ENCODE results near the gene SMARCA2. TPM values are rescaled to one million over a fixed set of nuclear protein-coding genes. Genes with fewer than 3 reads are reported as not detected.

Gene SMARCA2
- total RNA-seq, 2 donors from 2014 or later, result 118 to 177 TPM

DNA sequence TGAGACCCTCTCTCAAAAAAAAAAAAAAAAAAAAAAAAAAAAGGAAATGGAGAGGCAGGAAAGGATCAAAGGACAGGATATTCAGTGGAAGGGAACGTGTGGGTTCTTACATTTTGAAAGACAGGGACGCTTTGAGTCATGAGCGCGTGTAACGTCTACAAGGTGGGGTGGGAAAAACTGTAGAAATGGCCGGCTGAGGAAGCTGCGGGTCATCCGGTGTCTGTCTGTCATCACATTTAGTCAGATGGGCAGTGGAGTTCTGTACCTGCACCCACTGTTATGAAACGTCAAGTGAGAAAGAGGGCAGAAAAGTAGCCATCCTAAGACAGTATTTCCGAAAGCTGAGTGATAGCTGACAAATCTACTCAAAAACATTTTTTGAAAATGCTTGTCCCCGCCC, 159.8 kb downstream of the SMARCA2 start:
- Histone ChIP-seq H3K4me3 (no peak overlapping the region), H3K9me3 (no peaks in the 10 kb centered on the region), H3K27me3 (replicated peaks; ENCODE audit: insufficient read depth) (no peaks in the 10 kb centered on the region), H3K36me3 (peaks cover 12% of the 10 kb centered on the region), H3K4me1 (ENCODE audit: control insufficient read depth in 1 of 2, low read depth in 2 of 2) (no peaks in the 10 kb centered on the region), H3K27ac (no peak overlapping the region)
- DNase-seq (ENCODE audit: low spot score) (no peak), ATAC-seq (ENCODE audit: insufficient number of reproducible peaks, low FRiP score, low read depth) (no peak)
- TF ChIP-seq, protein P1, sequence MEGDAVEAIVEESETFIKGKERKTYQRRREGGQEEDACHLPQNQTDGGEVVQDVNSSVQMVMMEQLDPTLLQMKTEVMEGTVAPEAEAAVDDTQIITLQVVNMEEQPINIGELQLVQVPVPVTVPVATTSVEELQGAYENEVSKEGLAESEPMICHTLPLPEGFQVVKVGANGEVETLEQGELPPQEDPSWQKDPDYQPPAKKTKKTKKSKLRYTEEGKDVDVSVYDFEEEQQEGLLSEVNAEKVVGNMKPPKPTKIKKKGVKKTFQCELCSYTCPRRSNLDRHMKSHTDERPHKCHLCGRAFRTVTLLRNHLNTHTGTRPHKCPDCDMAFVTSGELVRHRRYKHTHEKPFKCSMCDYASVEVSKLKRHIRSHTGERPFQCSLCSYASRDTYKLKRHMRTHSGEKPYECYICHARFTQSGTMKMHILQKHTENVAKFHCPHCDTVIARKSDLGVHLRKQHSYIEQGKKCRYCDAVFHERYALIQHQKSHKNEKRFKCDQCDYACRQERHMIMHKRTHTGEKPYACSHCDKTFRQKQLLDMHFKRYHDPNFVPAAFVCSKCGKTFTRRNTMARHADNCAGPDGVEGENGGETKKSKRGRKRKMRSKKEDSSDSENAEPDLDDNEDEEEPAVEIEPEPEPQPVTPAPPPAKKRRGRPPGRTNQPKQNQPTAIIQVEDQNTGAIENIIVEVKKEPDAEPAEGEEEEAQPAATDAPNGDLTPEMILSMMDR (IDR thresholded peaks at IDR 0.05), result no peak

DNA sequence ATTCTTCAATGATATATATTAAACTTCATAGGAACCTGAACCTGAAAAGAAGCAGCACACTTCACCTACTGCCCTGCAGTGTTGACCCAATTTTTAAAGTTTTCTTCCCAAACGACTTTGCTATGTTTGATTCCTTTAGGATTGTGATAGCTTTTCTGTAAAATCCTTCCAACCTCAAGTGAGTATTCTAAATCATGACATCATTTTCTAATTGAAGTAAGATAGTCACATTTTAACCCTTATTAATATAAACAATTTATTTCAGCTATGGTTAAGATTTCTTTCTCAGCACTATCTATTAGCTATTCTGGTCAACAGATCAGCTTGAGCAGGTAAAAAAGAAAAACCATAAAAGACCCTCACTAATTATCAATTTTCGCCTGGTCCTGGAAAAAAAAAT, 162.0 kb downstream of the SMARCA2 start:
- H3K36me3 ChIP-seq, result peaks cover 6% of the 10 kb centered on the region
- DNase-seq (ENCODE audit: low spot score) (no peak), ATAC-seq (ENCODE audit: insufficient number of reproducible peaks, low FRiP score, low read depth) (no peak)
- H3K27ac ChIP-seq, result no peak overlapping the region
- no peaks in the 10 kb centered on the region for H3K27me3 ChIP-seq (replicated peaks; ENCODE audit: insufficient read depth)
- TF ChIP-seq, protein P1 (IDR thresholded peaks at IDR 0.05), result no peak
- H3K9me3 ChIP-seq, result no peaks in the 10 kb centered on the region
- H3K4me1 ChIP-seq (ENCODE audit: control insufficient read depth in 1 of 2, low read depth in 2 of 2), result no peaks in the 10 kb centered on the region
- no peak overlapping the region for H3K4me3 ChIP-seq

DNA sequence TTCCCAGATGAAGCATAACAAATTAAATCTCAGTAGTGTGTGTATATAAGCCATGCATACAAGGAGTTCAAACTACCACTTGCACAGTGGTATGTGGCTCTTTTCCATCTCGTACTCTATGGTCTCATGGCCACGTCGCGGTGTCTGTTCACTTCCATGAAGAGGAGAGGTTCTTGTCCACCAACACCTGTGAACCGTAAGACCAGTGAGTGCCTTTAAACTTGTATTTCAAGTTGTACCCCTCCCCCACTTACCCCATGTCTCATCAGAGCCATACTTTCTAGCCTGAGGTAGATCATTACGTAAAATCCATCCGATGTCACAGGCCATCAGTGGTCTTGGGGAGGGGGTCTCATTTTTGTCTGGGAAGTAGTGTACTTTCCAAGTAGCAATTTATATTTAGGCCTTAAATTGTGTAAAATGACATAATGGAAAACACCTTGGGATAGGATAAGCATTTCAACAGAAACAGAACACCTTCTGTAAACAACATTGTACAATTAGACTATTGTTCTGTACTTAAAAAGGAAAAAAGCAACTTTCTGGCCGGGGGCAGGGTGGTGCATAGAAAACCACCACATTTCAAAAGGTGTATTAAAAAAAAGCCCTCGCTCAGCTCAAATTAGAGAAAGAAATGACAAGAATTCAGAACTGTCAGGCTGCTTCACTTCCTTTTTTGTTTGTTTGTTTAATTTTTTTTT, 163.0 kb downstream of the SMARCA2 start:
- no peak overlapping the region for H3K27ac ChIP-seq
- no peak for DNase-seq (ENCODE audit: low spot score)

DNA sequence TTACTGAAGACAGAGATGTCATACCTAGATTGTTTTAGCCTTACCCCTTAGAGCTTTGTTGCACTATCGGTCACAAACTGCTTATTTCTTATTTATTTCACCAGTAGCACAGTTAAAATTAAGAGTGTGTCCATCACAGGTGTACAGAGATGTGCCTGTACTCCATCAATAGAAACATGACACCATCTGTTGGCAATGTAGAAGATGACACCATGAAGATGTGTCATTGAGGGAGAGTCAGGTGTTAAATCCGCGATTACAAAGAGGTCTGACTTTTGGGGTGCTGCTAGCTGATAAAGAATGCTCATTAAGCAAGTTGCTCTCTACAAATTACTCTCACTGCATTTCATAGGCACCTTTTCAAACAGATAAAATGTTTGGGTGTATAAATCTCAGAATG, 164.4 kb downstream of the SMARCA2 start:
- ATAC-seq (ENCODE audit: insufficient number of reproducible peaks, low FRiP score, low read depth) (no peak), DNase-seq (ENCODE audit: low spot score) (no peak)
- no peaks in the 10 kb centered on the region for H3K4me1 ChIP-seq (ENCODE audit: control insufficient read depth in 1 of 2, low read depth in 2 of 2)
- H3K9me3 ChIP-seq, result no peaks in the 10 kb centered on the region
- no peak overlapping the region for H3K4me3 ChIP-seq
- TF ChIP-seq, protein P1 (IDR thresholded peaks at IDR 0.05), result no peak
- no peaks in the 10 kb centered on the region for H3K36me3 ChIP-seq
- no peak overlapping the region for H3K27ac ChIP-seq
- H3K27me3 ChIP-seq (replicated peaks; ENCODE audit: insufficient read depth), result no peaks in the 10 kb centered on the region

More for the DNA sequence above, 163.0 kb downstream of the SMARCA2 start:
- no peak for ATAC-seq (ENCODE audit: insufficient number of reproducible peaks, low FRiP score, low read depth)
- H3K27me3 ChIP-seq (replicated peaks; ENCODE audit: insufficient read depth), result no peaks in the 10 kb centered on the region
- H3K4me1 ChIP-seq (ENCODE audit: control insufficient read depth in 1 of 2, low read depth in 2 of 2), result no peaks in the 10 kb centered on the region
- H3K9me3 ChIP-seq, result no peaks in the 10 kb centered on the region
- H3K36me3 ChIP-seq, result no peaks in the 10 kb centered on the region
- TF ChIP-seq, protein P1 (IDR thresholded peaks at IDR 0.05), result no peak
- H3K4me3 ChIP-seq, result no peak overlapping the region

DNA sequence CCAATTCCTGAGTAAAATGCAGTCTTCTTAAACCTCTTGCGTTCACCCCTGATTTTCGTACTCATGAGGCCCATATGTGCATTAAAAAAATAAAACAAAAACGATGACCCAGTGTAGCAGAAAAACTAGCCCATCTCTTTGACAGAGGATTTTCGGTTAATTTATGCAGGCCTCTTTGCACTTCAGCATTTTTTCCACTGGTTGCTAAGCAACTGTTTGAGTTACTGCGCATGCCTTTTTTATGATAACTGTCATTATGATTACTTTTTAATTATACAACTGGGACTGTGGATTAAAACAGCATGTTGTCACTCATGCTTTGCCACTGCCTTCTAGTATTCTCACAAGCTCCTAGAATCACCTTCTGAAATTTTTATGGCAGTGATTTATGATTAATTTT, 165.0 kb downstream of the SMARCA2 start:
- Histone ChIP-seq H3K27ac (no peak overlapping the region), H3K9me3 (no peaks in the 10 kb centered on the region), H3K4me3 (no peak overlapping the region), H3K4me1 (ENCODE audit: control insufficient read depth in 1 of 2, low read depth in 2 of 2) (no peaks in the 10 kb centered on the region), H3K27me3 (replicated peaks; ENCODE audit: insufficient read depth) (no peaks in the 10 kb centered on the region), H3K36me3 (no peaks in the 10 kb centered on the region)
- TF ChIP-seq, protein P1 (IDR thresholded peaks at IDR 0.05), result no peak
- DNase-seq (ENCODE audit: low spot score) (no peak), ATAC-seq (ENCODE audit: insufficient number of reproducible peaks, low FRiP score, low read depth) (no peak)
